ENCODE measurements around the gene TMF1. TPM values are rescaled to one million over a fixed set of nuclear protein-coding genes. Genes with fewer than 3 reads are reported as not detected.

Gene TMF1
- total and polyA plus RNA-seq, 12 donors = 6.9 to 41.9 (median 27.3) TPM

DNA sequence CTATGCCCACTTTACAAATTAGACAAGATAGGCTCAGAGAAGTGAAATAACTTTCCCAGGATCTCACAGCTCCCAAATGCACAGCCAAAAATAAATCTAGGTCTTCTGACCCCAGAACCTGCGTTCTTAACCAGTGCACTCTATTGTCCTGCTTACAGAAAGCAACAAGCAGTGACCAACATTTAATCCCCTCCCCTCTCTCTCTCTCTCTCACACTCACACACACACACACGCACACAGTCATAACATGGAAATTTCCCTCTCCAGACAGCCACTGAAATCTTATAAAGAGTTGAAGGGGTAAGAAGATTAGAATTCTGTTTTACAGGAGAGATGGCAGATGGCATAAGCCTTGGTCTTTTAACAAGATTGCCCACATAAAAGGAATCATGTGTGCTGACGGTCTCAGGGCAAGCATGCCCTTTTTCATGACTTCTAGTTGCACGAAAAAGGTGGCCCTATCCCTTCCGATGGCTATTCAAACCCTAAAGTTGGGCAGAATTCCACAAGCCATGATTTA is 68.1 kb downstream of the TMF1 start:
- intact Hi-C loops (cut with DNase I) = no loop called here
- DNase-seq = no peak
- H3K4me3 ChIP-seq = no peak overlapping the region
- TF ChIP-seq, protein P1, sequence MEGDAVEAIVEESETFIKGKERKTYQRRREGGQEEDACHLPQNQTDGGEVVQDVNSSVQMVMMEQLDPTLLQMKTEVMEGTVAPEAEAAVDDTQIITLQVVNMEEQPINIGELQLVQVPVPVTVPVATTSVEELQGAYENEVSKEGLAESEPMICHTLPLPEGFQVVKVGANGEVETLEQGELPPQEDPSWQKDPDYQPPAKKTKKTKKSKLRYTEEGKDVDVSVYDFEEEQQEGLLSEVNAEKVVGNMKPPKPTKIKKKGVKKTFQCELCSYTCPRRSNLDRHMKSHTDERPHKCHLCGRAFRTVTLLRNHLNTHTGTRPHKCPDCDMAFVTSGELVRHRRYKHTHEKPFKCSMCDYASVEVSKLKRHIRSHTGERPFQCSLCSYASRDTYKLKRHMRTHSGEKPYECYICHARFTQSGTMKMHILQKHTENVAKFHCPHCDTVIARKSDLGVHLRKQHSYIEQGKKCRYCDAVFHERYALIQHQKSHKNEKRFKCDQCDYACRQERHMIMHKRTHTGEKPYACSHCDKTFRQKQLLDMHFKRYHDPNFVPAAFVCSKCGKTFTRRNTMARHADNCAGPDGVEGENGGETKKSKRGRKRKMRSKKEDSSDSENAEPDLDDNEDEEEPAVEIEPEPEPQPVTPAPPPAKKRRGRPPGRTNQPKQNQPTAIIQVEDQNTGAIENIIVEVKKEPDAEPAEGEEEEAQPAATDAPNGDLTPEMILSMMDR (IDR thresholded peaks at IDR 0.05) = no peak
- no peak for TF ChIP-seq POLR2A (IDR thresholded peaks at IDR 0.05)
- peaks cover 0 to 61% of the 10 kb centered on the region in 2 donors for H3K36me3 ChIP-seq (replicated peaks in 1 of 2)
- H3K27me3 ChIP-seq = no peaks in the 10 kb centered on the region
- no peaks in the 10 kb centered on the region for H3K4me1 ChIP-seq (replicated peaks in 1 of 2)
- no peaks in the 10 kb centered on the region for H3K9me3 ChIP-seq (replicated peaks in 1 of 3)
- 73 to 89% (median 85%) methylated on average over 5 of the region's 5 CpGs for WGBS, 4 donors
- H3K27ac ChIP-seq = no peak overlapping the region

DNA sequence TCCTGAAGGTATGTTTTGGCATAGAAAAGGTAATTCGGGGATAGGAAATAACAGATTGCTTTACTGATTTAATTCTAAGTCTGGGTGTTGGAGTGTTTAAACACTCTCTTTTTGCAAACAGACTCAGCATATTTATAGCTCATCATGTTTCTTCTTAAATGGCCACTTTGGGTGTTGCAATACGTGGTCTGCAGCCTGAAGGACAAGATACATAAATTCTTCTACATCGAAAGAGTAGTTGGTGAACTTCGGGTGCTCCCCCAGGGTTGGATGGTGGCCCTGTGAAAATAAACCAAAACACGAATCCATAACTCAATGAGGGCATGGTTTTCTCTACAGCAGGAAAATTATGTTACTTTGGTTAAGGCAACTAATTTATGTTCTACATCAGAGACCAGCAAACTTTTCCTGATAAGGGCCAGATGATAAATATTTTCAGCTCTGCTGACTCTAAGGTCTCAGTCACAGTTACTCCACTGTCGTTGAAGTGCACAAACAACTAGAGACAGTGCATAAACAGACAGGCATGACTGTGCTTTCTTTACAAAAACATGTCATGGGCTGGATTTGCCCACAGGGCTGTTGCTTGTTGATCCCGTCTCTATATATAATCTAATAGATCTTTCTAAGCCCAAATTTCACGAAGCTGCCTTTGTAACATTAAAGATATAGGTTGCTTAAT is 74.5 kb downstream of the TMF1 start:
- intact Hi-C loops (cut with DNase I) = no loop called here
- H3K4me1 ChIP-seq (replicated peaks in 1 of 2) = peaks cover 0 to 14% of the 10 kb centered on the region in 2 donors
- no peak for TF ChIP-seq POLR2A (IDR thresholded peaks at IDR 0.05)
- TF ChIP-seq, protein P1 (IDR thresholded peaks at IDR 0.05) = no peak
- H3K27ac ChIP-seq = peak overlapping the region in 1 of 5 donors; percentile 11
- no peaks in the 10 kb centered on the region for H3K27me3 ChIP-seq
- DNase-seq = no peak
- no peak overlapping the region for H3K4me3 ChIP-seq
- peaks cover 0 to 55% of the 10 kb centered on the region in 2 donors for H3K36me3 ChIP-seq (replicated peaks in 1 of 2)
- no peaks in the 10 kb centered on the region for H3K9me3 ChIP-seq (replicated peaks in 1 of 3)
- WGBS, 4 donors = 44 to 62% (median 57%) methylated on average over 8 of the region's 8 CpGs

DNA sequence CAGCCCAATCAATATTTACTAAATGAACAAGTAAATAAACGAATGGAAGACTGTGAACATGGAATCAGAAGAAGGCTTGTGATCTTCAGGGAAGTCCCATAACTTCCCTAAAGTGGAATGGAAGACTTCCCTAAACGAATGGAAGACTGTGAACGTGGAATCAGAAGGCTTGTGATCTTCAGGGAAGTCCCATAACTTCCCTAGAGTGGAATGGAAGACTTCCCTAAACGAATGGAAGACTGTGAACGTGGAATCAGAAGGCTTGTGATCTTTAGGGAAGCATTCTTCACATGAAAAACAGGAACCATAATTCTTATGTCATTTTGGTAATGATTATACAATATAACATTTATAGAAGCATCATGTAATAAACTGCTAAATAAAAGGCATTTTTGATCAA is 77.4 kb downstream of the TMF1 start:
- Histone ChIP-seq H3K36me3 (replicated peaks in 1 of 2) (peaks cover 0 to 30% of the 10 kb centered on the region in 2 donors), H3K4me1 (replicated peaks in 1 of 2) (peaks cover 0 to 14% of the 10 kb centered on the region in 2 donors), H3K27ac (no peak overlapping the region), H3K9me3 (replicated peaks in 1 of 3) (no peaks in the 10 kb centered on the region), H3K4me3 (no peak overlapping the region), H3K27me3 (no peaks in the 10 kb centered on the region)
- DNase-seq = no peak
- intact Hi-C loops (cut with DNase I) = no loop called here
- WGBS, 4 donors = 69 to 79% (median 74%) methylated on average over 5 of the region's 5 CpGs
- no peak for TF ChIP-seq POLR2A (IDR thresholded peaks at IDR 0.05)
- TF ChIP-seq, protein P1 (IDR thresholded peaks at IDR 0.05) = no peak

DNA sequence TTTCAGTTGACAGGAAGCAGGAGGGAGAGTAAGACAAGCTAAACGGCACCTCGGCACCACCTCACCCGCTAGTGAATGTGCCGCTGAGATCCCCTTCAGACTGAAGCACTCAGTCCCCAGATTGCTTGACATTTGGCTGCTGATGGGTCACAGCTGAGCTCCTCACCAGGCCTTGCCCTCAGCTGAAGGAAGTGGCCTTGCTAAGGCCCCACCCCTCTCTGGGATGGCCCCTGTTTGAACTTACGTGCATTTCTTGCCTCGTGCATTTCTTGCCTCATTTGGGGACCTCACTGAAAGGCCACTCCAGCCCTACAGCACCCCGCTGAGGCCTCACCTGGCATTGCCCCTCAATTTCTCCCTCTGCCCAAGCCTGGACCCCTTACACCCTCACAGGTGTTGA is 78.5 kb downstream of the TMF1 start:
- H3K9me3 ChIP-seq (replicated peaks in 1 of 3) = no peaks in the 10 kb centered on the region
- whole genome bisulfite sequencing, 4 donors = 64 to 75% (median 70%) methylated on average over 7 of the region's 7 CpGs
- peaks cover 0 to 19% of the 10 kb centered on the region in 2 donors for H3K36me3 ChIP-seq (replicated peaks in 1 of 2)
- DNase-seq = no peak
- H3K27ac ChIP-seq = no peak overlapping the region
- no peak overlapping the region for H3K4me3 ChIP-seq
- TF ChIP-seq, protein P1 (IDR thresholded peaks at IDR 0.05) = no peak
- TF ChIP-seq POLR2A (IDR thresholded peaks at IDR 0.05) = no peak
- H3K4me1 ChIP-seq (replicated peaks in 1 of 2) = peaks cover 0 to 14% of the 10 kb centered on the region in 2 donors
- intact Hi-C loops (cut with DNase I) = no loop called here
- H3K27me3 ChIP-seq = no peaks in the 10 kb centered on the region

All from adrenal gland (tissue), 12 donors.